ENCODE results near the gene FREY1.

- TF ChIP-seq CTCF (IDR thresholded peaks at IDR 0.05) = no peak
- TF ChIP-seq POLR2A (IDR thresholded peaks at IDR 0.05) = no peak
- TF ChIP-seq POLR2AphosphoS5 (IDR thresholded peaks at IDR 0.05) = no peak
Measured at GRCh38 chr11:45889966-45890365, 17.1 kb downstream of the FREY1 start.
